Endothelial cell of umbilical vein (primary cell): ENCODE measurements around the gene MAPKAP1. TPM values are rescaled to one million over a fixed set of nuclear protein-coding genes. Genes with fewer than 3 reads are reported as not detected.

Experiments used
- BruUV-seq: library from RNA; stranded (reverse); fragments of 400-500 nt; replicated peaks from 2 replicates; lab custom pipeline; 2021; lab: Mats Ljungman, UMichigan
- CTCF ChIA-PET: fragments of 300-600, 350-600 bp; sonication (Branson Sonifier 250); formaldehyde crosslinking; loops from one replicate; lab custom pipeline; 2021; ENCODE audit warnings: antibody characterized with exemption, inconsistent platforms; lab: Charles Lee
- POLR2A ChIA-PET: fragments of 300-600, 350-600 bp; sonication (Branson Sonifier 250); formaldehyde crosslinking; loops from one replicate; lab custom pipeline; 2021; ENCODE audit warnings: antibody characterized with exemption, inconsistent platforms; lab: Charles Lee
- DNase-seq: peaks from one replicate; pipeline ENCODE4 v3.0.0-alpha.2; 2011; ENCODE audit warnings: low read depth, low spot score
- FAIRE-seq: peaks from 2 replicates; lab custom pipeline; 2011; peaks lifted over from hg19 to GRCh38; lab: Jason Lieb, UNC
- H2AFZ ChIP-seq: 2 replicates; pipeline ENCODE4 v1.6.0; 2012; ENCODE audit warnings: low read depth, low read length, control low read depth, inconsistent platforms
- H3K27ac ChIP-seq: 2 replicates; pipeline ENCODE4 v1.5.1; 2011; ENCODE audit warnings: low read depth, mild to moderate bottlenecking, control low read depth, low read length, moderate library complexity; ENCODE audit not compliant: insufficient read depth
- H3K27me3 ChIP-seq, 2 experiments: 2 replicates each; pipeline versions ENCODE4 v1.6.0 to v1.6.1; 2011; ENCODE audit warnings: low read length in 2 of 2, mixed read lengths in 1 of 2; ENCODE audit not compliant: control insufficient read depth in 2 of 2, insufficient read depth in 2 of 2
- H3K36me3 ChIP-seq, 2 experiments: 2 replicates in 1 of 2; 3 replicates in 1 of 2; pipeline ENCODE4 v1.5.1; 2011; ENCODE audit warnings: low read length in 2 of 2, mild to moderate bottlenecking in 1 of 2, moderate library complexity in 1 of 2; ENCODE audit not compliant: control insufficient read depth in 2 of 2, insufficient read depth in 2 of 2; ENCODE audit errors: extremely low read depth in 1 of 2
- H3K4me1 ChIP-seq: 3 replicates; pipeline ENCODE4 v1.5.1; 2011; ENCODE audit warnings: mild to moderate bottlenecking, low read length; ENCODE audit not compliant: control insufficient read depth, insufficient read depth; ENCODE audit errors: extremely low read depth
- H3K4me2 ChIP-seq: 2 replicates; pipeline ENCODE4 v1.6.1; 2011; ENCODE audit warnings: low read length, control low read depth, mixed read lengths; ENCODE audit not compliant: insufficient read depth
- H3K4me3 ChIP-seq, 3 experiments: fragments of 200-600 bp in 1 of 3; sonication (generic), shearing (Covaris generic) in 1 of 3; replicated peaks in 1 of 3; 2 replicates each; pipeline ENCODE4 v1.5.1; 2011 to 2016; ENCODE audit warnings: control low read depth in 3 of 3, low read length in 3 of 3, mild to moderate bottlenecking in 2 of 3, inconsistent platforms in 1 of 3, low read depth in 1 of 3, moderate library complexity in 1 of 3; ENCODE audit not compliant: insufficient read depth in 1 of 3
- H3K79me2 ChIP-seq: 2 replicates; pipeline ENCODE4 v1.6.0; 2012; ENCODE audit warnings: low read length, inconsistent platforms; ENCODE audit not compliant: control insufficient read depth, insufficient read depth
- H3K9ac ChIP-seq: replicated peaks from 2 replicates; pipeline ENCODE3; 2011; ENCODE audit warnings: low read length, control low read depth; ENCODE audit not compliant: insufficient read depth; ENCODE audit errors: extremely low read depth
- H3K9me1 ChIP-seq: replicated peaks from 3 replicates; pipeline ENCODE4 v1.6.0; 2011; ENCODE audit warnings: mild to moderate bottlenecking, low read length; ENCODE audit not compliant: control insufficient read depth, insufficient read depth; ENCODE audit errors: extremely low read depth
- H3K9me3 ChIP-seq: replicated peaks from 2 replicates; pipeline ENCODE4 v1.5.1; 2012; ENCODE audit warnings: low read length, inconsistent platforms; ENCODE audit not compliant: control insufficient read depth, insufficient read depth
- H4K20me1 ChIP-seq: replicated peaks from 2 replicates; pipeline ENCODE3; 2011; ENCODE audit warnings: mild to moderate bottlenecking, low read length; ENCODE audit not compliant: control insufficient read depth, insufficient read depth; ENCODE audit errors: extremely low read depth
- EZH2 ChIP-seq: IDR thresholded peaks from 2 replicates; pipeline ENCODE4 v1.6.1; 2012; ENCODE audit warnings: borderline replicate concordance, low read depth, mild to moderate bottlenecking, moderate library complexity, low read length, inconsistent platforms; ENCODE audit not compliant: severe bottlenecking
- FOS ChIP-seq: IDR thresholded peaks from 2 replicates; pipeline ENCODE4 v1.6.1; 2011; ENCODE audit warnings: mild to moderate bottlenecking, low read length, moderate library complexity, borderline replicate concordance; ENCODE audit not compliant: insufficient read depth
- GATA2 ChIP-seq: IDR thresholded peaks from 2 replicates; pipeline ENCODE4 v1.7.0; 2011; ENCODE audit warnings: low read depth, mild to moderate bottlenecking, moderate library complexity, mixed read lengths, low read length; ENCODE audit not compliant: insufficient read length, insufficient read depth
- JUN ChIP-seq: IDR thresholded peaks from 2 replicates; pipeline ENCODE4 v1.6.1; 2011; ENCODE audit warnings: borderline replicate concordance, low read depth; ENCODE audit not compliant: insufficient read length, insufficient read depth
- MYC ChIP-seq: IDR thresholded peaks from one replicate; pipeline ENCODE4 v1.6.1; 2011; ENCODE audit warnings: mild to moderate bottlenecking, low read depth, low read length
- POLR2A ChIP-seq: IDR thresholded peaks from 2 replicates; pipeline ENCODE4 v1.6.1; 2012; ENCODE audit warnings: low read depth, mild to moderate bottlenecking, control low read depth, low read length
- POLR2AphosphoS5 ChIP-seq: IDR thresholded peaks from 2 replicates; pipeline ENCODE4 v1.6.1; 2012; ENCODE audit warnings: low read depth, mild to moderate bottlenecking, control low read depth, low read length, moderate library complexity; ENCODE audit not compliant: insufficient read depth
- dilution Hi-C: fragments of 300-500 bp; cut with MboI; formaldehyde crosslinking; loops from one replicate; pipeline ENCODE4 v1.15.0; 2019; ENCODE audit warnings: low sequenced_read_pairs; ENCODE audit not compliant: extremely low pct_ligation_motif_present
- intact Hi-C: fragments of 100-400 bp; cut with micrococcal nuclease; formaldehyde crosslinking; loops from one replicate; pipeline ENCODE4 v1.10.0; 2022
- polyA plus RNA-seq, 4 experiments: library from polyadenylated mRNA; depleted of rRNA in 3 of 4; stranded (reverse) in 3 of 4; unstranded in 1 of 4; fragments of >200 nt; gene quantifications; 2 replicates each; pipeline versions ENCODE4 v1.2.1 to v1.2.3, GENCODE V29; 2011 to 2012; ENCODE audit warnings: missing spikeins in 1 of 4
- small RNA-seq: library from RNA; depleted of rRNA; stranded (forward); fragments of <200 nt; gene quantifications from one replicate; pipeline ENCODE3, GENCODE V24; 2012; ENCODE audit warnings: low replicate concordance, low read depth; ENCODE audit not compliant: insufficient read depth, insufficient read length
- total RNA-seq: library from RNA; stranded (reverse); gene quantifications from 2 replicates; pipeline ENCODE4 v1.2.3, GENCODE V29; 2021
- TF ChIP-seq, protein P1 (sequence below): IDR thresholded peaks from 2 replicates; pipeline ENCODE4 v1.6.1; 2011; ENCODE audit not compliant: insufficient read depth, insufficient read length

MAPKAP1 gene
- total and polyA plus RNA-seq, 2 donors (not counting 3 experiments of a cell fraction or from before 2014, with no cell fraction given) = 61.9 to 99.1 TPM

DNA sequence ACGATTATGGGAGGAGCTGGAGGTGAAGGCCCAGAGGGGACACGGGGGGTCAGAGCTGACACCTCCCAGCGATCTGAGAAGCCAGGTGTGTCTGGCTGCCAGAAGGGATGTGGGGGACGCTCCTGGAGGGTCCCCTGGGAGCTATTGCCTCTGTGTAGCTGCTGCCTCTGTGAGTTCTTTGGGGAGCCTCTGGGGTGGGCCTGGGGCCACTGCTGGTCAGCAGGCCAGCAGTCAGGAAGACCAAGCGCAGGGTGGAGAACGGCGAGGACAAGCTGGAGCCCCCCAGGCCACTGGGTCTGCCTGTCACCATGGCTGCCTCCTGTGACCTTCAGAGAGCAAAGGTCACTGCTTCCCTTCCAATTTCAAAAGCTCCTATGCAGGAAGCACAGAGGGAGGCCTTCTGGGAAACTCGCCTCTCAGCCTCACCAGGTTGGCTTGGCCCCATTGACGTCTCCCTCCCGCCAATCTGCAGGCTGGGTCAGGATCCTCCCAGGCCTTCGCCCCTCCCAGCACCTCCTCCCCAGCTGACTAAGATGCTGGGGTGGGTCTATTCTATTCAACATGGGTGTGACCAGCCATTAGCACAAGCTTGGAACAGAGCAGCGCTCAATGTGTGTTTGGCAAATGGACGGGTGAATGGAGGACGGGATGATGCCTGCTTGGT is 319.0 kb downstream of the MAPKAP1 start:
- Histone ChIP-seq H3K36me3 (no peaks in the 10 kb centered on the region), H3K4me1 (no peaks in the 10 kb centered on the region), H3K9me1 (no peaks in the 10 kb centered on the region), H4K20me1 (no peaks in the 10 kb centered on the region), H3K4me2 (no peak overlapping the region), H3K9ac (no peak overlapping the region), H3K4me3 (no peak overlapping the region), H3K27me3 (no peaks in the 10 kb centered on the region), H3K79me2 (no peaks in the 10 kb centered on the region), H2AFZ (no peak overlapping the region), H3K9me3 (no peaks in the 10 kb centered on the region), H3K27ac (no peak overlapping the region)
- DNase-seq = no peak
- POLR2A ChIA-PET = no interaction called here
- intact Hi-C loops (no loop called here), dilution Hi-C loops (no loop called here)
- TF ChIP-seq POLR2AphosphoS5 = no peak
- TF ChIP-seq, protein P1, sequence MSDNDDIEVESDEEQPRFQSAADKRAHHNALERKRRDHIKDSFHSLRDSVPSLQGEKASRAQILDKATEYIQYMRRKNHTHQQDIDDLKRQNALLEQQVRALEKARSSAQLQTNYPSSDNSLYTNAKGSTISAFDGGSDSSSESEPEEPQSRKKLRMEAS = no peak
- TF ChIP-seq POLR2A = no peak
- no peak for TF ChIP-seq FOS
- no peak for TF ChIP-seq MYC
- TF ChIP-seq EZH2 = no peak
- TF ChIP-seq GATA2 = no peak
- no peak for TF ChIP-seq JUN
- no TSS peak for BruUV-seq
- CTCF ChIA-PET = no interaction called here
- FAIRE-seq = no peak

Small RNA genes within 50 kb of the gene (small RNA-seq; reads per million reads assigned to genes)
- gene RF00017 = not detected

Other genes starting within 250 kb of the MAPKAP1 start
- gene PBX3, start 40.2 kb upstream of the MAPKAP1 start, total RNA-seq = 42.0 and 42.4 TPM in 2 replicates
- gene PBX3, start 40.2 kb upstream of the MAPKAP1 start, polyA plus RNA-seq = 17.4 and 18.8 TPM in 2 replicates